ENCODE results near the gene ARRDC5.

- TF ChIP-seq, protein P1, sequence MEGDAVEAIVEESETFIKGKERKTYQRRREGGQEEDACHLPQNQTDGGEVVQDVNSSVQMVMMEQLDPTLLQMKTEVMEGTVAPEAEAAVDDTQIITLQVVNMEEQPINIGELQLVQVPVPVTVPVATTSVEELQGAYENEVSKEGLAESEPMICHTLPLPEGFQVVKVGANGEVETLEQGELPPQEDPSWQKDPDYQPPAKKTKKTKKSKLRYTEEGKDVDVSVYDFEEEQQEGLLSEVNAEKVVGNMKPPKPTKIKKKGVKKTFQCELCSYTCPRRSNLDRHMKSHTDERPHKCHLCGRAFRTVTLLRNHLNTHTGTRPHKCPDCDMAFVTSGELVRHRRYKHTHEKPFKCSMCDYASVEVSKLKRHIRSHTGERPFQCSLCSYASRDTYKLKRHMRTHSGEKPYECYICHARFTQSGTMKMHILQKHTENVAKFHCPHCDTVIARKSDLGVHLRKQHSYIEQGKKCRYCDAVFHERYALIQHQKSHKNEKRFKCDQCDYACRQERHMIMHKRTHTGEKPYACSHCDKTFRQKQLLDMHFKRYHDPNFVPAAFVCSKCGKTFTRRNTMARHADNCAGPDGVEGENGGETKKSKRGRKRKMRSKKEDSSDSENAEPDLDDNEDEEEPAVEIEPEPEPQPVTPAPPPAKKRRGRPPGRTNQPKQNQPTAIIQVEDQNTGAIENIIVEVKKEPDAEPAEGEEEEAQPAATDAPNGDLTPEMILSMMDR (conservative IDR thresholded peaks at IDR 0.05; ENCODE audit: low read length), result no peak
- no peak for TF ChIP-seq EZH2phosphoT487 (IDR thresholded peaks at IDR 0.05; ENCODE audit: borderline replicate concordance)
Observed at GRCh38 chr19:4929186-4929585, 26.5 kb upstream of the ARRDC5 start.

All from Loucy (cell line).